Fibroblast of skin of right quadriceps (primary cell): ENCODE measurements around the gene TIMM23.
"Not testable (repeated sequence)": the region's sequence is repeated elsewhere in the genome, so short reads cannot be mapped to it uniquely, and the experiment has no call there.

ENCODE experiments used
- DNase-seq: peaks from one replicate; pipeline ENCODE4 v3.0.0-alpha.2; 2013

TIMM23 gene

GRCh38 chr10:45997994-45998763 is 25.9 kb downstream of the TIMM23 start:
- DNase-seq = no peak

- not testable (repeated sequence) for DNase-seq
Measured at GRCh38 chr10:45999955-46000354, 27.7 kb downstream of the TIMM23 start.

- no peak for DNase-seq
Measured at GRCh38 chr10:46000538-46000937, 28.2 kb downstream of the TIMM23 start.

GRCh38 chr10:46001187-46001756 is 29.0 kb downstream of the TIMM23 start:
- no peak for DNase-seq

- not testable (repeated sequence) for DNase-seq
Measured at GRCh38 chr10:46002189-46002687, 29.9 kb downstream of the TIMM23 start.

- DNase-seq = no peak
Measured at GRCh38 chr10:46002916-46003693, 30.8 kb downstream of the TIMM23 start.

- DNase-seq = no peak
Measured at GRCh38 chr10:46004963-46005362, 32.7 kb downstream of the TIMM23 start.

GRCh38 chr10:46005383-46005782 is 33.1 kb downstream of the TIMM23 start:
- DNase-seq = no peak

GRCh38 chr10:46006219-46006618 is 33.9 kb downstream of the TIMM23 start:
- DNase-seq = peak; percentile 80

GRCh38 chr10:46012746-46013145 is 40.5 kb downstream of the TIMM23 start:
- DNase-seq = no peak

GRCh38 chr10:46014206-46014605 is 41.9 kb downstream of the TIMM23 start:
- DNase-seq = no peak

- no peak for DNase-seq
Measured at GRCh38 chr10:46014683-46015405, 42.6 kb downstream of the TIMM23 start.

GRCh38 chr10:46016190-46016589 is 43.9 kb downstream of the TIMM23 start:
- no peak for DNase-seq

GRCh38 chr10:46016811-46017210 is 44.5 kb downstream of the TIMM23 start:
- no peak for DNase-seq

GRCh38 chr10:46017733-46018132 is 45.4 kb downstream of the TIMM23 start:
- DNase-seq = no peak

GRCh38 chr10:46018453-46019176 is 46.3 kb downstream of the TIMM23 start:
- DNase-seq = peak; percentile 33

GRCh38 chr10:46019177-46019528 is 46.9 kb downstream of the TIMM23 start:
- DNase-seq = no peak

- DNase-seq = no peak
Measured at GRCh38 chr10:46019569-46020343, 47.5 kb downstream of the TIMM23 start.

- DNase-seq = no peak
Measured at GRCh38 chr10:46020344-46020657, 48.0 kb downstream of the TIMM23 start.

- peak; percentile 87 for DNase-seq
Measured at GRCh38 chr10:46022978-46023702, 50.9 kb downstream of the TIMM23 start.

GRCh38 chr10:46024948-46025347 is 52.7 kb downstream of the TIMM23 start:
- no peak for DNase-seq
